GM12878 (cell line): ENCODE data around the gene VPS39. TPM values are rescaled to one million over a fixed set of nuclear protein-coding genes. Genes with fewer than 3 reads are reported as not detected.

ENCODE experiments used
- ATAC-seq: fragments of 200-7000 bp; cut with Tn5 transposase; 3 replicates; pipeline ENCODE4 v1.9.1; 2020; ENCODE audit warnings: mild to moderate bottlenecking, moderate library complexity
- BruUV-seq: library from RNA; stranded (reverse); fragments of 400-500 nt; replicated peaks from 2 replicates; lab custom pipeline; 2021; lab: Mats Ljungman, UMichigan
- CTCF ChIA-PET: fragments of 300-600 bp; sonication (Branson Sonifier 250); formaldehyde crosslinking; extraction: SDS; loops from one replicate; lab custom pipeline; 2021; ENCODE audit warnings: inconsistent platforms; lab: Yijun Ruan, JAX
- POLR2A ChIA-PET: fragments of 350-600 bp; formaldehyde crosslinking; extraction: SDS; loops from one replicate; lab custom pipeline; 2021; ENCODE audit warnings: inconsistent platforms; lab: Charles Lee
- RAD21 ChIA-PET: fragments of 300-600 bp; sonication (Branson Sonifier 250); formaldehyde crosslinking; loops from one replicate; lab custom pipeline; 2023; ENCODE audit warnings: antibody characterized with exemption; ENCODE audit not compliant: unreplicated experiment; lab: Charles Lee
- SMC1A ChIA-PET: fragments of 300-600 bp; sonication (Branson Sonifier 250); formaldehyde crosslinking; loops from one replicate; lab custom pipeline; 2023; ENCODE audit not compliant: unreplicated experiment, uncharacterized antibody; lab: Charles Lee
- DNase-seq: peaks from one replicate; pipeline ENCODE4 v3.0.0-alpha.2; 2011; ENCODE audit warnings: low read depth, low spot score
- FAIRE-seq: peaks from 3 replicates; lab custom pipeline; 2011; peaks lifted over from hg19 to GRCh38; lab: Jason Lieb, UNC
- H2AFZ ChIP-seq: 2 replicates; pipeline ENCODE4 v1.6.0; 2011; ENCODE audit warnings: low read depth, low read length, control low read depth; ENCODE audit not compliant: control insufficient read depth
- H3K27ac ChIP-seq: 2 replicates; pipeline ENCODE4 v1.5.1; 2011; ENCODE audit warnings: control low read depth; ENCODE audit not compliant: control insufficient read depth, insufficient read depth
- H3K27me3 ChIP-seq, 2 experiments: replicated peaks in 1 of 2; 2 replicates each; pipeline versions ENCODE4 v1.6.0 to v1.6.1; 2011; ENCODE audit warnings: low read length in 1 of 2; ENCODE audit not compliant: control insufficient read depth in 2 of 2, insufficient read depth in 2 of 2
- H3K36me3 ChIP-seq, 2 experiments: 2 replicates each; pipeline ENCODE4 v1.5.1; 2011; ENCODE audit warnings: low read length in 1 of 2; ENCODE audit not compliant: control insufficient read depth in 2 of 2, insufficient read depth in 2 of 2
- H3K4me1 ChIP-seq: 2 replicates; pipeline ENCODE4 v1.6.1; 2011; ENCODE audit warnings: mild to moderate bottlenecking, low read length, moderate library complexity, mixed read lengths; ENCODE audit not compliant: control insufficient read depth, insufficient read depth
- H3K4me2 ChIP-seq: 2 replicates; pipeline ENCODE4 v1.6.0; 2011; ENCODE audit warnings: control low read depth; ENCODE audit not compliant: control insufficient read depth, insufficient read depth
- H3K4me3 ChIP-seq: fragments of 200-600 bp; sonication (generic); 2 replicates; pipeline ENCODE4 v1.5.1; 2016
- H3K79me2 ChIP-seq: 2 replicates; pipeline ENCODE4 v1.6.0; 2011; ENCODE audit warnings: low read length; ENCODE audit not compliant: control insufficient read depth, insufficient read depth
- H3K9ac ChIP-seq: 2 replicates; pipeline ENCODE4 v1.8.0; 2011; ENCODE audit warnings: low read length, control low read depth, mixed read lengths; ENCODE audit not compliant: control insufficient read depth, insufficient read depth
- H3K9me3 ChIP-seq: replicated peaks from 3 replicates; pipeline ENCODE4 v1.5.1; 2011; ENCODE audit warnings: mild to moderate bottlenecking, low read length; ENCODE audit not compliant: control insufficient read depth, insufficient read depth
- H4K20me1 ChIP-seq: 2 replicates; pipeline ENCODE4 v1.6.0; 2011; ENCODE audit not compliant: control insufficient read depth, insufficient read depth
- BCL11A ChIP-seq: IDR thresholded peaks from 2 replicates; pipeline ENCODE4 v1.6.1; 2011; ENCODE audit warnings: low read depth, low read length
- BHLHE40 ChIP-seq, 2 experiments: fragments of 450-650 bp in 1 of 2; IDR thresholded peaks; 2 replicates each; pipeline ENCODE4 v1.6.1; 2011 to 2017; ENCODE audit warnings: low read depth in 2 of 2, borderline replicate concordance in 1 of 2, improper control_type of control experiment in 1 of 2, low read length in 1 of 2, mild to moderate bottlenecking in 1 of 2
- CBFB ChIP-seq: IDR thresholded peaks from 2 replicates; pipeline ENCODE4 v1.6.1; 2016; ENCODE audit warnings: antibody characterized with exemption, low read depth
- EGR1 ChIP-seq, 2 experiments: IDR thresholded peaks; 1 replicate in 1 of 2; 2 replicates in 1 of 2; pipeline ENCODE4 v1.6.1; 2011 to 2012; ENCODE audit warnings: low read depth in 2 of 2, low read length in 2 of 2, borderline replicate concordance in 1 of 2, mild to moderate bottlenecking in 1 of 2, moderate library complexity in 1 of 2
- EZH2 ChIP-seq: IDR thresholded peaks from 2 replicates; pipeline ENCODE4 v1.6.1; 2012; ENCODE audit warnings: low read depth, mild to moderate bottlenecking, control low read depth, inconsistent platforms, low read length, borderline replicate concordance; ENCODE audit not compliant: control insufficient read depth
- IKZF1 ChIP-seq: fragments of 450-650 bp; conservative IDR thresholded peaks from 2 replicates; pipeline ENCODE4 v1.6.1; 2017; ENCODE audit warnings: antibody characterized with exemption, mild to moderate bottlenecking
- IKZF2 ChIP-seq, 2 experiments: fragments of 450-650 bp; IDR thresholded peaks; 2 replicates each; pipeline ENCODE4 v1.6.1; 2017; ENCODE audit warnings: mild to moderate bottlenecking in 2 of 2, moderate library complexity in 2 of 2
- MEF2A ChIP-seq: IDR thresholded peaks from 2 replicates; pipeline ENCODE4 v1.6.1; 2011; ENCODE audit warnings: low read depth, mild to moderate bottlenecking, low read length, moderate library complexity; ENCODE audit not compliant: insufficient read depth
- POLR2A ChIP-seq: IDR thresholded peaks from 2 replicates; pipeline ENCODE4 v1.6.1; 2011; ENCODE audit warnings: low read depth, mild to moderate bottlenecking, low read length
- RELB ChIP-seq: fragments of 450-650 bp; IDR thresholded peaks from 2 replicates; pipeline ENCODE4 v1.6.1; 2017; ENCODE audit warnings: low read depth, mild to moderate bottlenecking, moderate library complexity
- RFX5 ChIP-seq: IDR thresholded peaks from 2 replicates; pipeline ENCODE4 v1.6.1; 2011; ENCODE audit warnings: low read depth, low read length, improper control_type of control experiment
- SMAD1 ChIP-seq: fragments of 450-650 bp; IDR thresholded peaks from 2 replicates; pipeline ENCODE4 v1.6.1; 2018; ENCODE audit warnings: mild to moderate bottlenecking, low read depth; ENCODE audit not compliant: partially characterized antibody
- STAT3 ChIP-seq: IDR thresholded peaks from 2 replicates; pipeline ENCODE4 v1.6.1; 2011; ENCODE audit warnings: low read depth, low read length, improper control_type of control experiment
- TAF1 ChIP-seq: IDR thresholded peaks from 2 replicates; pipeline ENCODE4 v1.6.1; 2011; ENCODE audit warnings: mild to moderate bottlenecking, low read depth, low read length, borderline replicate concordance
- YY1 ChIP-seq: IDR thresholded peaks from 2 replicates; pipeline ENCODE4 v1.6.1; 2011; ENCODE audit warnings: low read depth, mild to moderate bottlenecking, low read length
- ZNF207 ChIP-seq: fragments of 450-650 bp; IDR thresholded peaks from 2 replicates; pipeline ENCODE4 v1.6.1; 2014; ENCODE audit warnings: antibody characterized with exemption, mild to moderate bottlenecking, borderline replicate concordance
- WGBS: methylation state at CpG from one replicate; pipeline ENCODE4 v1.1.6; 2016; ENCODE audit warnings: low lambda C conversion rate; ENCODE audit not compliant: insufficient replicate concordance, insufficient coverage; ENCODE audit errors: missing lambda C conversion rate; 5-methylcytosine and 5-hydroxymethylcytosine counted together
- in situ Hi-C: fragments of 300-500 bp; cut with MboI; formaldehyde crosslinking; loops from 9 replicates; pipeline ENCODE4 v1.14.3; 2018; ENCODE audit warnings: mixed read lengths
- intact Hi-C: fragments of 100-400 bp; cut with micrococcal nuclease; formaldehyde crosslinking; loops from one replicate; pipeline ENCODE4 v1.14.2; 2022; ENCODE audit not compliant: unreplicated experiment
- polyA plus RNA-seq, 11 experiments: library from polyadenylated mRNA; depleted of rRNA in 4 of 11; unstranded in 6 of 11; stranded (reverse) in 5 of 11; fragments of >200 nt; fragmentation: Nextera tagmentation in 4 of 11; fragmentation: Illumina TruSeq in 1 of 11; extraction: Ambion mirVana in 4 of 11; extraction: Trizol in 1 of 11; gene quantifications; 1 replicate in 1 of 11; 2 replicates in 10 of 11; pipeline versions ENCODE4 v1.2.1 to v1.2.3, GENCODE V29; 2011 to 2016; ENCODE audit warnings: inconsistent platforms in 2 of 11, missing spikeins in 2 of 11, low read depth in 1 of 11
- total RNA-seq, 4 experiments: library from RNA; depleted of rRNA in 3 of 4; stranded (reverse); fragments of >200 nt in 3 of 4; fragmentation: Illumina TruSeq in 1 of 4; extraction: Trizol in 1 of 4; gene quantifications; 2 replicates each; pipeline versions ENCODE4 v1.2.1 to v1.2.3, GENCODE V29; 2013 to 2021

Gene VPS39
- total and polyA plus RNA-seq, 10 of the 15 experiments (the other 5 are each of a cell fraction or from before 2014, with no cell fraction given) = 4.9 to 50.0 (median 36.2) TPM

GRCh38 chr15:42143866-42144625 lies 64.1 kb downstream of the VPS39 start:
- WGBS = 51% methylated on average over 18 of the region's 18 CpGs
- FAIRE-seq (no peak), ATAC-seq (no peak)
- Histone ChIP-seq H2AFZ (no peak overlapping the region), H3K27me3 (no peaks in the 10 kb centered on the region; a peak in 1 of 4 replicates), H3K36me3 (no peaks in the 10 kb centered on the region), H3K4me3 (no peak overlapping the region), H3K9ac (no peak overlapping the region), H4K20me1 (no peaks in the 10 kb centered on the region), H3K4me1 (no peaks in the 10 kb centered on the region)
- intact Hi-C loops = no loop called here
- ChIA-PET POLR2A (no interaction called here), RAD21 (no interaction called here), CTCF (no interaction called here)
- TF ChIP-seq TAF1 (no peak), IKZF1 (no peak), CBFB (no peak), EGR1 (IDR thresholded peaks at IDR 0.05; ENCODE audit: borderline replicate concordance in 1 of 2, low read depth in 2 of 2, low read length in 2 of 2) (no peak), EZH2 (no peak)
- TF ChIP-seq, all 136 proteins: peak for 0
- Histone ChIP-seq H3K9me3 (no peaks in the 10 kb centered on the region), H3K4me2 (no peak overlapping the region), H3K27ac (no peak overlapping the region), H3K79me2 (no peaks in the 10 kb centered on the region)
- no TSS peak for BruUV-seq
- in situ Hi-C loops = no loop called here
- SMC1A ChIA-PET = interaction anchor here (1.0 kb wide), 1 partner anchor 65 kb away, joined by 3 read pairs; no protein-coding TSS in a partner anchor
- DNase-seq = no peak

DNA sequence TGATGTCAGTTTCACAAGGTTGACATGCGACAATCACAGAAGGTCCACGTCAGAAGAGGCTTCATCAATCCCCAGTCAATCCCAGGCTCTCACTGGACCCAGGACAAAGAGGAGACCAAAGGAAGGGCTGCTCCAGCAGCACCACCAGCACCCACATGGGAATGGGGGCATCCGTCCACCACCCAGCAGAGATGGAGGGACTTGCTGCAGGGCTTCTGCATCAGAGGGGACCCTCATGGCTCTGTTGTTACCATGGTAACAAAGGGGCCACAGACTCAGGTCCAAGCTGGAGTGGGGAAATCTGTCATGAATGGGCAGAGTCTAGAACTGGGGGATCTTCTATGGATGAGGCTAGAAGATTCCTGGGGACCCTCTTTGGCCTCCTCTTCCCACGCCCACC lies 64.7 kb downstream of the VPS39 start:
- POLR2A ChIA-PET = interaction anchor here (0.6 kb wide), 1 partner anchor 544 kb away, joined by 4 read pairs; no protein-coding TSS in a partner anchor
- H3K27me3 ChIP-seq = no peaks in the 10 kb centered on the region; a peak in 1 of 4 replicates
- no peak overlapping the region for H3K4me2 ChIP-seq
- no peak for DNase-seq
- intact Hi-C loops = no loop called here
- H3K4me1 ChIP-seq = no peaks in the 10 kb centered on the region
- CTCF ChIA-PET = no interaction called here
- no peak for ATAC-seq
- H3K9me3 ChIP-seq = no peaks in the 10 kb centered on the region
- no peak overlapping the region for H3K27ac ChIP-seq
- SMC1A ChIA-PET = interaction anchor here (1.0 kb wide), 1 partner anchor 65 kb away, joined by 3 read pairs; no protein-coding TSS in a partner anchor
- no peak overlapping the region for H2AFZ ChIP-seq
- H3K9ac ChIP-seq = no peak overlapping the region
- no peak for FAIRE-seq
- RAD21 ChIA-PET = no interaction called here
- H4K20me1 ChIP-seq = no peaks in the 10 kb centered on the region
- BruUV-seq = no TSS peak
- H3K36me3 ChIP-seq = no peaks in the 10 kb centered on the region
- H3K4me3 ChIP-seq = no peak overlapping the region
- in situ Hi-C loops = no loop called here
- WGBS = 41% methylated on average over 4 of the region's 4 CpGs
- H3K79me2 ChIP-seq = no peaks in the 10 kb centered on the region
- no peak for TF ChIP-seq BCL11A
- no peak for TF ChIP-seq ZNF207
- TF ChIP-seq SMAD1 = no peak
- no peak for TF ChIP-seq STAT3
- no peak for TF ChIP-seq MEF2A
- no peak for TF ChIP-seq IKZF2 (IDR thresholded peaks at IDR 0.05)
- TF ChIP-seq BHLHE40 (IDR thresholded peaks at IDR 0.05; ENCODE audit: borderline replicate concordance in 1 of 2, low read depth in 2 of 2, low read length in 1 of 2) = no peak
- TF ChIP-seq RFX5 = no peak
- TF ChIP-seq POLR2A = no peak
- TF ChIP-seq RELB = no peak
- TF ChIP-seq YY1 = no peak
